ENCODE data around the gene KCNH1.

KCNH1 gene

GRCh38 chr1:210857146-210857663 lies 276.7 kb downstream of the KCNH1 start:
- no peak for DNase-seq

GRCh38 chr1:210855440-210855839 lies 278.5 kb downstream of the KCNH1 start:
- no peak for DNase-seq

- DNase-seq, result no peak
Measured at GRCh38 chr1:210853276-210853675, 280.7 kb downstream of the KCNH1 start.

GRCh38 chr1:210850556-210850955 lies 283.4 kb downstream of the KCNH1 start:
- no peak for DNase-seq

GRCh38 chr1:210848474-210848873 lies 285.5 kb downstream of the KCNH1 start:
- no peak for DNase-seq

GRCh38 chr1:210841926-210842625 lies 291.9 kb downstream of the KCNH1 start:
- DNase-seq, result no peak

- DNase-seq, result no peak
Measured at GRCh38 chr1:210830034-210831028, 303.6 kb downstream of the KCNH1 start.

- no peak for DNase-seq
Measured at GRCh38 chr1:210828996-210829596, 304.9 kb downstream of the KCNH1 start.

- no peak for DNase-seq
Measured at GRCh38 chr1:210827481-210827880, 306.5 kb downstream of the KCNH1 start.

GRCh38 chr1:210826686-210827085 lies 307.3 kb downstream of the KCNH1 start:
- DNase-seq, result no peak

- no peak for DNase-seq
Measured at GRCh38 chr1:210822932-210823331, 311.0 kb downstream of the KCNH1 start.

- DNase-seq, result no peak
Measured at GRCh38 chr1:210822241-210822640, 311.7 kb downstream of the KCNH1 start.

- no peak for DNase-seq
Measured at GRCh38 chr1:210821615-210822014, 312.3 kb downstream of the KCNH1 start.

- DNase-seq, result no peak
Measured at GRCh38 chr1:210819266-210819665, 314.7 kb downstream of the KCNH1 start.

- DNase-seq, result no peak
Measured at GRCh38 chr1:210817385-210818275, 316.3 kb downstream of the KCNH1 start.

- DNase-seq, result no peak
Measured at GRCh38 chr1:210815641-210816550, 318.1 kb downstream of the KCNH1 start.

GRCh38 chr1:210814382-210815123 lies 319.4 kb downstream of the KCNH1 start:
- no peak for DNase-seq

GRCh38 chr1:210801501-210801900 lies 332.4 kb downstream of the KCNH1 start:
- DNase-seq, result no peak

- DNase-seq, result no peak
Measured at GRCh38 chr1:210800756-210801155, 333.2 kb downstream of the KCNH1 start.

- DNase-seq, result no peak
Measured at GRCh38 chr1:210800301-210800700, 333.6 kb downstream of the KCNH1 start.
